OCI-LY3 (cell line): ENCODE data around the gene PACS2.

Experiments
- H2AFZ ChIP-seq: fragments of 200-600, 300-600 bp; shearing (Covaris generic); 2 replicates; pipeline ENCODE4 v1.6.0; 2014; ENCODE audit warnings: antibody characterized with exemption, low read depth, low read length
- H3K27ac ChIP-seq: fragments of 200-600, 300-600 bp; sonication (generic); 2 replicates; pipeline ENCODE4 v1.5.1; 2014; ENCODE audit warnings: mild to moderate bottlenecking, low read length, moderate library complexity, mixed read lengths
- H3K27me3 ChIP-seq: fragments of 200-600, 300-600 bp; sonication (generic); 2 replicates; pipeline ENCODE4 v1.6.1; 2014; ENCODE audit warnings: low read depth, low read length, mixed read lengths
- H3K36me3 ChIP-seq: fragments of 200-600, 300-600 bp; sonication (generic); replicated peaks from 2 replicates; pipeline ENCODE3; 2014; ENCODE audit warnings: low read depth, low read length, mixed read lengths
- H3K4me1 ChIP-seq: fragments of 300-600, 200-600 bp; sonication (generic); 2 replicates; pipeline ENCODE4 v1.6.1; 2014; ENCODE audit warnings: low read length, mixed read lengths
- H3K4me2 ChIP-seq: fragments of 200-600, 300-600 bp; sonication (generic); 2 replicates; pipeline ENCODE4 v1.6.1; 2014; ENCODE audit warnings: low read length, mixed read lengths
- H3K4me3 ChIP-seq: fragments of 300-600, 200-600 bp; sonication (generic); 2 replicates; pipeline ENCODE4 v1.5.1; 2014; ENCODE audit warnings: antibody characterized with exemption, mild to moderate bottlenecking, low read length, moderate library complexity
- H3K79me2 ChIP-seq: fragments of 300-600, 200-600 bp; shearing (Covaris generic); 2 replicates; pipeline ENCODE4 v1.6.1; 2014; ENCODE audit warnings: mild to moderate bottlenecking, low read length, mixed read lengths
- H3K9ac ChIP-seq: fragments of 300-600, 200-600 bp; shearing (Covaris generic); 2 replicates; pipeline ENCODE4 v1.6.0; 2014; ENCODE audit warnings: mild to moderate bottlenecking, low read length, moderate library complexity
- H3K9me3 ChIP-seq: fragments of 200-600, 300-600 bp; shearing (Covaris generic); 2 replicates; pipeline ENCODE4 v1.6.1; 2014; ENCODE audit warnings: low read length, mixed read lengths; ENCODE audit not compliant: insufficient read depth
- H4K20me1 ChIP-seq: fragments of 200-600, 300-600 bp; sonication (generic); 2 replicates; pipeline ENCODE4 v1.6.1; 2016; ENCODE audit warnings: low read length, mixed read lengths; ENCODE audit not compliant: insufficient read depth
- CTCF ChIP-seq: fragments of 200-600, 300-600 bp; sonication (generic); IDR thresholded peaks from 2 replicates; pipeline ENCODE4 v1.5.1; 2014; ENCODE audit warnings: antibody characterized with exemption, low read length, low read depth
- EZH2phosphoT487 ChIP-seq: fragments of 200-600 bp; shearing (Covaris generic); IDR thresholded peaks from 2 replicates; pipeline ENCODE4 v1.6.1; 2018; ENCODE audit warnings: antibody characterized with exemption, mixed run types, low read depth

Gene PACS2

GRCh38 chr14:105394714-105395537, 80.4 kb downstream of the PACS2 start:
- Histone ChIP-seq H3K4me2 (no peak overlapping the region), H3K4me3 (no peak overlapping the region), H3K9ac (no peak overlapping the region), H3K27ac (no peak overlapping the region), H3K36me3 (peaks cover 11% of the 10 kb centered on the region), H3K27me3 (no peaks in the 10 kb centered on the region), H4K20me1 (no peaks in the 10 kb centered on the region), H3K79me2 (peaks cover 14% of the 10 kb centered on the region), H2AFZ (no peak overlapping the region), H3K4me1 (peaks cover 22% of the 10 kb centered on the region), H3K9me3 (no peaks in the 10 kb centered on the region; the same call in 1 of the 2 replicates)
- TF ChIP-seq CTCF (no peak), EZH2phosphoT487 (no peak)

GRCh38 chr14:105395538-105395854, 80.9 kb downstream of the PACS2 start:
- Histone ChIP-seq H3K9me3 (peaks cover under 1% of the 10 kb centered on the region; the same call in 1 of the 2 replicates), H4K20me1 (no peaks in the 10 kb centered on the region), H3K4me2 (no peak overlapping the region), H3K79me2 (peaks cover 17% of the 10 kb centered on the region), H3K9ac (no peak overlapping the region), H3K27ac (no peak overlapping the region), H3K4me3 (no peak overlapping the region), H3K27me3 (no peaks in the 10 kb centered on the region), H3K4me1 (peaks cover 16% of the 10 kb centered on the region), H2AFZ (no peak overlapping the region), H3K36me3 (peaks cover 16% of the 10 kb centered on the region)
- no peak for TF ChIP-seq EZH2phosphoT487
- no peak for TF ChIP-seq CTCF

- Histone ChIP-seq H2AFZ (no peak overlapping the region), H3K36me3 (peaks cover 32% of the 10 kb centered on the region), H3K27ac (peak overlapping the region; percentile 49), H3K4me2 (peak overlapping the region; percentile 84), H3K4me3 (peak overlapping the region; percentile 93), H3K4me1 (peaks cover 16% of the 10 kb centered on the region), H4K20me1 (no peaks in the 10 kb centered on the region), H3K9ac (peak overlapping the region; percentile 89), H3K9me3 (peaks cover 10% of the 10 kb centered on the region), H3K27me3 (no peaks in the 10 kb centered on the region), H3K79me2 (peaks cover 17% of the 10 kb centered on the region)
- no peak for TF ChIP-seq EZH2phosphoT487
- TF ChIP-seq CTCF: no peak
Measured at GRCh38 chr14:105397350-105397931, 82.9 kb downstream of the PACS2 start.

GRCh38 chr14:105398044-105398725, 83.6 kb downstream of the PACS2 start, which contains the start of gene TEX22:
TSS of gene TEX22 (plus strand) at chr14:105398538. CDS start at chr14:105399341, 803 bp downstream.
- H3K4me1 ChIP-seq: peaks cover 16% of the 10 kb centered on the region
- H3K4me2 ChIP-seq: peak within 1 kb of the TSS; percentile 84
- peak within 1 kb of the TSS; percentile 89 for H3K9ac ChIP-seq
- H3K36me3 ChIP-seq: peaks cover 32% of the 10 kb centered on the region
- H4K20me1 ChIP-seq: no peaks in the 10 kb centered on the region
- H3K27me3 ChIP-seq: no peaks in the 10 kb centered on the region
- peaks cover 10% of the 10 kb centered on the region for H3K9me3 ChIP-seq
- peaks cover 17% of the 10 kb centered on the region for H3K79me2 ChIP-seq
- TF ChIP-seq EZH2phosphoT487: no peak
- TF ChIP-seq CTCF: no peak; the same call in 1 of the 2 replicates
- H3K4me3 ChIP-seq: peak within 1 kb of the TSS; percentile 93
- peak within 1 kb of the TSS; percentile 49 for H3K27ac ChIP-seq
- peak within 1 kb of the TSS; percentile 10; the same call in 1 of the 2 replicates for H2AFZ ChIP-seq
